ENCODE results near the gene OR2L13. TPM values are rescaled to one million over a fixed set of nuclear protein-coding genes. Genes with fewer than 3 reads are reported as not detected.
"Not testable (repeated sequence)": the region's sequence is repeated elsewhere in the genome, so short reads cannot be mapped to it uniquely, and the experiment has no call there.

OR2L13 gene
- total RNA-seq = 0.21 TPM

GRCh38 chr1:248094884-248095283, at the start of gene OR2L13:
TSS of gene OR2L13 (plus strand) at chr1:248095184. CDS start at chr1:248099376, 4,192 bp downstream.
- no peak within 1 kb of the TSS for H3K4me3 ChIP-seq (ENCODE audit: low read length)
- no peaks in the 10 kb centered on the region for H3K4me1 ChIP-seq (ENCODE audit: insufficient read depth, low read length)
- no peaks in the 10 kb centered on the region for H3K27me3 ChIP-seq (ENCODE audit: insufficient read depth, low read length)

GRCh38 chr1:248045209-248045608, 49.8 kb upstream of the OR2L13 start:
- Histone ChIP-seq H3K27me3 (ENCODE audit: insufficient read depth, low read length) (no peaks in the 10 kb centered on the region), H3K4me1 (ENCODE audit: insufficient read depth, low read length) (no peaks in the 10 kb centered on the region), H3K4me3 (ENCODE audit: low read length) (no peak overlapping the region), H3K9me3 (ENCODE audit: low read depth, low read length) (no peaks in the 10 kb centered on the region)

More at GRCh38 chr1:248094884-248095283, at the start of gene OR2L13:
- no peaks in the 10 kb centered on the region for H3K9me3 ChIP-seq (ENCODE audit: low read depth, low read length)

GRCh38 chr1:248046536-248046935, 48.4 kb upstream of the OR2L13 start, which contains the start of gene OR2L3:
TSS of gene OR2L3 (plus strand) at chr1:248046836. CDS start at chr1:248060682, 13,846 bp downstream.
- Histone ChIP-seq H3K9me3 (ENCODE audit: low read depth, low read length) (no peaks in the 10 kb centered on the region), H3K4me3 (ENCODE audit: low read length) (no peak within 1 kb of the TSS), H3K27me3 (ENCODE audit: insufficient read depth, low read length) (no peaks in the 10 kb centered on the region), H3K4me1 (ENCODE audit: insufficient read depth, low read length) (no peaks in the 10 kb centered on the region)

GRCh38 chr1:248047008-248047407, 48.0 kb upstream of the OR2L13 start:
- H3K4me3 ChIP-seq (ENCODE audit: low read length) = no peak overlapping the region

GRCh38 chr1:248054671-248055070, 40.3 kb upstream of the OR2L13 start:
- Histone ChIP-seq H3K27me3 (ENCODE audit: insufficient read depth, low read length) (no peaks in the 10 kb centered on the region), H3K4me1 (ENCODE audit: insufficient read depth, low read length) (no peaks in the 10 kb centered on the region), H3K9me3 (ENCODE audit: low read depth, low read length) (no peaks in the 10 kb centered on the region), H3K4me3 (ENCODE audit: low read length) (no peak overlapping the region)

More at GRCh38 chr1:248047008-248047407, 48.0 kb upstream of the OR2L13 start:
- Histone ChIP-seq H3K9me3 (ENCODE audit: low read depth, low read length) (no peaks in the 10 kb centered on the region), H3K27me3 (ENCODE audit: insufficient read depth, low read length) (no peaks in the 10 kb centered on the region), H3K4me1 (ENCODE audit: insufficient read depth, low read length) (no peaks in the 10 kb centered on the region)

GRCh38 chr1:248055261-248055660, 39.7 kb upstream of the OR2L13 start:
- Histone ChIP-seq H3K4me1 (ENCODE audit: insufficient read depth, low read length) (no peaks in the 10 kb centered on the region), H3K27me3 (ENCODE audit: insufficient read depth, low read length) (no peaks in the 10 kb centered on the region), H3K4me3 (ENCODE audit: low read length) (no peak overlapping the region), H3K9me3 (ENCODE audit: low read depth, low read length) (no peaks in the 10 kb centered on the region)

GRCh38 chr1:248065071-248065470, 29.9 kb upstream of the OR2L13 start:
- H3K27me3 ChIP-seq (ENCODE audit: insufficient read depth, low read length) = no peaks in the 10 kb centered on the region
- H3K9me3 ChIP-seq (ENCODE audit: low read depth, low read length) = no peaks in the 10 kb centered on the region
- no peak overlapping the region for H3K4me3 ChIP-seq (ENCODE audit: low read length)
- H3K4me1 ChIP-seq (ENCODE audit: insufficient read depth, low read length) = no peaks in the 10 kb centered on the region

GRCh38 chr1:248065604-248066003, 29.4 kb upstream of the OR2L13 start:
- no peaks in the 10 kb centered on the region for H3K4me1 ChIP-seq (ENCODE audit: insufficient read depth, low read length)
- no peaks in the 10 kb centered on the region for H3K9me3 ChIP-seq (ENCODE audit: low read depth, low read length)
- H3K4me3 ChIP-seq (ENCODE audit: low read length) = no peak overlapping the region
- no peaks in the 10 kb centered on the region for H3K27me3 ChIP-seq (ENCODE audit: insufficient read depth, low read length)

GRCh38 chr1:248083864-248084263, 11.1 kb upstream of the OR2L13 start:
- not testable (repeated sequence) for H3K27me3 ChIP-seq (ENCODE audit: insufficient read depth, low read length); H3K4me3 ChIP-seq (ENCODE audit: low read length); H3K9me3 ChIP-seq (ENCODE audit: low read depth, low read length); H3K4me1 ChIP-seq (ENCODE audit: insufficient read depth, low read length)

GRCh38 chr1:248098529-248098928, 3.5 kb downstream of the OR2L13 start:
- H3K9me3 ChIP-seq (ENCODE audit: low read depth, low read length) = no peaks in the 10 kb centered on the region
- H3K4me3 ChIP-seq (ENCODE audit: low read length) = no peak overlapping the region
- H3K27me3 ChIP-seq (ENCODE audit: insufficient read depth, low read length) = no peaks in the 10 kb centered on the region
- H3K4me1 ChIP-seq (ENCODE audit: insufficient read depth, low read length) = no peaks in the 10 kb centered on the region

GRCh38 chr1:248102847-248103246, 7.9 kb downstream of the OR2L13 start:
- Histone ChIP-seq H3K27me3 (ENCODE audit: insufficient read depth, low read length) (no peaks in the 10 kb centered on the region), H3K9me3 (ENCODE audit: low read depth, low read length) (no peaks in the 10 kb centered on the region), H3K4me3 (ENCODE audit: low read length) (no peak overlapping the region), H3K4me1 (ENCODE audit: insufficient read depth, low read length) (no peaks in the 10 kb centered on the region)

GRCh38 chr1:248111157-248111556, 16.2 kb downstream of the OR2L13 start:
- Histone ChIP-seq H3K4me1 (ENCODE audit: insufficient read depth, low read length) (no peaks in the 10 kb centered on the region), H3K4me3 (ENCODE audit: low read length) (no peak overlapping the region), H3K27me3 (ENCODE audit: insufficient read depth, low read length) (no peaks in the 10 kb centered on the region), H3K9me3 (ENCODE audit: low read depth, low read length) (peaks cover 37% of the 10 kb centered on the region)

- no peaks in the 10 kb centered on the region for H3K27me3 ChIP-seq (ENCODE audit: insufficient read depth, low read length)
- H3K4me3 ChIP-seq (ENCODE audit: low read length) = no peak overlapping the region
- H3K4me1 ChIP-seq (ENCODE audit: insufficient read depth, low read length) = no peaks in the 10 kb centered on the region
- H3K9me3 ChIP-seq (ENCODE audit: low read depth, low read length) = peaks cover 23% of the 10 kb centered on the region
These were observed 19.9 kb downstream of the OR2L13 start for GRCh38 chr1:248114890-248115289.

GRCh38 chr1:248127653-248128052, 32.7 kb downstream of the OR2L13 start:
- Histone ChIP-seq H3K4me3 (ENCODE audit: low read length) (no peak overlapping the region), H3K9me3 (ENCODE audit: low read depth, low read length) (no peaks in the 10 kb centered on the region), H3K27me3 (ENCODE audit: insufficient read depth, low read length) (no peaks in the 10 kb centered on the region), H3K4me1 (ENCODE audit: insufficient read depth, low read length) (no peaks in the 10 kb centered on the region)

- no peaks in the 10 kb centered on the region for H3K4me1 ChIP-seq (ENCODE audit: insufficient read depth, low read length)
- H3K27me3 ChIP-seq (ENCODE audit: insufficient read depth, low read length) = no peaks in the 10 kb centered on the region
- no peak overlapping the region for H3K4me3 ChIP-seq (ENCODE audit: low read length)
- H3K9me3 ChIP-seq (ENCODE audit: low read depth, low read length) = no peaks in the 10 kb centered on the region
These were observed 41.8 kb downstream of the OR2L13 start for GRCh38 chr1:248136811-248137210.

- no peaks in the 10 kb centered on the region for H3K4me1 ChIP-seq (ENCODE audit: insufficient read depth, low read length)
- H3K4me3 ChIP-seq (ENCODE audit: low read length) = no peak overlapping the region
- H3K9me3 ChIP-seq (ENCODE audit: low read depth, low read length) = no peaks in the 10 kb centered on the region
- H3K27me3 ChIP-seq (ENCODE audit: insufficient read depth, low read length) = no peaks in the 10 kb centered on the region
These were observed 45.9 kb downstream of the OR2L13 start for GRCh38 chr1:248140846-248141245.
